ENCODE data around the gene EBLN2. TPM values are rescaled to one million over a fixed set of nuclear protein-coding genes. Genes with fewer than 3 reads are reported as not detected.

Gene EBLN2
- total RNA-seq, 1 donor, result 5.8 TPM

DNA sequence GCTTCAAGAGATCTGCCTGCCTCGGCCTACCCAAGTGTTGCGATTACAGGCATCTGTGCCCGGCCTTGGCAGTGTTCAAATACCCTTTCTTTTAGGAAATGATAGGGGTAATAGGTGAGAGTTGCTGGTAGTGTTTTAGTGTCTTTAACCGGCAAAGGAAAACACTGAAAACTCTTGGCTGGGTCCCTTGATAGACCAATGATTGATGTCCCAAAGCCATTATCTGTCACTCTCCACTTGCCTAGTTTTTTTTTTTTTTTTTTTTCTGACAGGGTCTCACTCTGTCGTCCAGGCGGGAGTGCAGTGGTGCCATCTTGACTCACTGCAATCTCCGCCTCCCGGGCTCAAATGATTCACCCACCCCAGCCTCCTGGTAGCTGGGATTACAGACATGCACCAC lies 19.7 kb downstream of the EBLN2 start:
- H3K4me3 ChIP-seq (ENCODE audit: low read depth, low read length), result no peak overlapping the region
- TF ChIP-seq, protein P1, sequence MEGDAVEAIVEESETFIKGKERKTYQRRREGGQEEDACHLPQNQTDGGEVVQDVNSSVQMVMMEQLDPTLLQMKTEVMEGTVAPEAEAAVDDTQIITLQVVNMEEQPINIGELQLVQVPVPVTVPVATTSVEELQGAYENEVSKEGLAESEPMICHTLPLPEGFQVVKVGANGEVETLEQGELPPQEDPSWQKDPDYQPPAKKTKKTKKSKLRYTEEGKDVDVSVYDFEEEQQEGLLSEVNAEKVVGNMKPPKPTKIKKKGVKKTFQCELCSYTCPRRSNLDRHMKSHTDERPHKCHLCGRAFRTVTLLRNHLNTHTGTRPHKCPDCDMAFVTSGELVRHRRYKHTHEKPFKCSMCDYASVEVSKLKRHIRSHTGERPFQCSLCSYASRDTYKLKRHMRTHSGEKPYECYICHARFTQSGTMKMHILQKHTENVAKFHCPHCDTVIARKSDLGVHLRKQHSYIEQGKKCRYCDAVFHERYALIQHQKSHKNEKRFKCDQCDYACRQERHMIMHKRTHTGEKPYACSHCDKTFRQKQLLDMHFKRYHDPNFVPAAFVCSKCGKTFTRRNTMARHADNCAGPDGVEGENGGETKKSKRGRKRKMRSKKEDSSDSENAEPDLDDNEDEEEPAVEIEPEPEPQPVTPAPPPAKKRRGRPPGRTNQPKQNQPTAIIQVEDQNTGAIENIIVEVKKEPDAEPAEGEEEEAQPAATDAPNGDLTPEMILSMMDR (IDR thresholded peaks at IDR 0.05; ENCODE audit: insufficient read depth, low read length), result no peak
- no peak for DNase-seq (ENCODE audit: low read depth)

DNA sequence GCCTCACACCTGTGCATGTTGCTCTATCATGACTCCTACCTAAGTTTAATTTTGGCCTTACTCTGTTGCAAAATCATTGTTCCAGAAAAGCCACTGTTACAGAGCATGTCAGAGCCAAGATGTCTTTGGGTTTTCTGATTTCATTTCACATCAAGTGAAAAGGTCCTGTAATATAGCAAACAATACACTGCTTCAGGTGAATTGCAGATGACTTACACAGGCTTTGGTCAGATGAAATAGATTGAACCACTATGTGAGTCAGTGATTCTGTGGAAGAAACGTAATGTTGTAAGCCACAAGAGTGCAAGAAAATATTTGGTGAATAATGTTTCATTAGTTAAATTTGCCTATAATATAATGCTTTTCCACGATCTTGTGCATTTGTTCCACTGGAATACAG lies 22.7 kb downstream of the EBLN2 start:
- no peak for DNase-seq (ENCODE audit: low read depth)
- no peak overlapping the region for H3K4me3 ChIP-seq (ENCODE audit: low read depth, low read length)
- TF ChIP-seq, protein P1 (IDR thresholded peaks at IDR 0.05; ENCODE audit: insufficient read depth, low read length), result no peak

DNA sequence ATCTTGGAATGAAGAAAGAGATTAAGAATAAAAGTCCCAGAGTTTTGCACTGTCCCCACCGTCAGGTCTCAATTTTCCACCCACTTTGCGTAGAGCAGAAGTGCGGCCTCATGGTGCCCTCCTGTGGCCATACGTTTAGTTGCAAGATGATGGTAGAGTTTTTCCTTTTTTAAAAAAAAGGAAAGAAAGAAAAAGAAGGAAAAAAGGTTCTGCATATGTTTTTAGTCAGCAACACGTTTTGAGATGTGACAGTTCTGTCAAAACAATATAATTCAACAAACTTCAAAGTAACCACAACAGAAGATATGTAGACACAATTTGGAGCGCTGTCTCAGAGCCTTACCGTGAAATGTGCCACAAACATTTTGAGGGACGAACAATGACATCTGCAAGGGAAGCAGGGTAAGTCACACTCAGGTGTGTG lies 24.6 kb downstream of the EBLN2 start:
- peak; percentile 65 for DNase-seq (ENCODE audit: low read depth)
- TF ChIP-seq, protein P1 (IDR thresholded peaks at IDR 0.05; ENCODE audit: insufficient read depth, low read length), result peak; percentile 68
- H3K4me3 ChIP-seq (ENCODE audit: low read depth, low read length), result no peak overlapping the region

DNA sequence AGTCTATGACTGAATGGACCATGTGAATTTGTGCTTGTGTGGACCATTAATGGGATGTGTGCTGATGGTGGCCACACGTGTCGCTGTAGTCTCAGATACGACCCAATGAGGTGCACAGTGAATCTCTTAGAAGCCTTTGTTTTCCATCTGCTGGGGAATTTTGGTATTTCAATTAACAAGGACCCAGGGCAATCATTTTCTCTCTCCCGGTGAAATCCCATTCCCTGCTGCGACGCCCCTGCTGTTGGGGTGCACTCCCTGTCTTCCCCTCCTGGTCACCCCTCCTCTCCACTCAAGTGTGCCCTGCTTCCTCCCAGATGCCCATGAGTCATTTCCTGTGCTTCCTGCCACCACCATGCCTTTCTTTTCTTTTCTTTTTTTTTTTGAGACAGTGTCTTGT lies 32.7 kb downstream of the EBLN2 start:
- TF ChIP-seq, protein P1 (IDR thresholded peaks at IDR 0.05; ENCODE audit: insufficient read depth, low read length), result no peak
- DNase-seq (ENCODE audit: low read depth), result no peak

DNA sequence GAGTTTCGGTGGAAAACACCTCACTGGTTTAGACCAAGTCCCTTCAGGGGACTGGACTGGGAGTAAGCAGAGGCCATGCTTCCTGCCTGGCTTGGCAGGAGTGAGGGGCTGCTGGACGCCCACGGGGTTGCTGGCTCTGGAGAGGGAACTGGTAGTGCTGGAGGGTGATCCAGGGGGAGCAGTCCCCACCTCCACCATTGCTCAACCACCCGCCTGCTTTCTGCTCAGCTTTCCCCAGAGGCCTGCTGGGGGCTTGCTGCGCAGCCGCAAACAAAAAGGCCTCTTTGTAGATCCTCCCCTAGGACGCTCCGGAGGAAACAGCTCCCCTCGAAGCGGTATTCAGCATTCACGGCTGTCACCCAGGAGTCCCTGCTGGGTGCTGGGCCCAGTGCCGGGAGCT lies 33.5 kb downstream of the EBLN2 start:
- H3K4me3 ChIP-seq (ENCODE audit: low read depth, low read length), result no peak overlapping the region
- no peak for DNase-seq (ENCODE audit: low read depth)
- TF ChIP-seq, protein P1 (IDR thresholded peaks at IDR 0.05; ENCODE audit: insufficient read depth, low read length), result no peak

More for the DNA sequence above, 32.7 kb downstream of the EBLN2 start:
- no peak overlapping the region for H3K4me3 ChIP-seq (ENCODE audit: low read depth, low read length)

DNA sequence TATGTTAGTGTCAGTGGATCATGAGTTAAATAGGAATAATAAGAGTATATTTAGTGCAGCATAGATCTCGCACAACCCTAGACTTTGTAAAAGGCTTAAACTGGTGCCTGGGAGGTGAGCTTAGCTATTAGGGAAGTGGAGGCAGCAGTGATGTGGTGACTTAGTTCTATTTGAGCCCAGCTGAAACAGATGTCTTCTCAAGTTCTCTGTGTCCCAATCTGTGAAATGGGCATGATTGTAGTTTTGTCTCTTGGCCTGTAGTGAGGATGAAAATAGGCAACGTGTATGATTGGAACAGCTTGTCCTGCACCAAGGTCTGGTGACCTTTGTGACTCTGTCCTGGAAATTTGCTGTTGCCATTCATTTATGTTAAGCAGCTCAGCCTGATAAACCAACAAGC lies 34.7 kb downstream of the EBLN2 start:
- H3K4me3 ChIP-seq (ENCODE audit: low read depth, low read length), result no peak overlapping the region
- TF ChIP-seq, protein P1 (IDR thresholded peaks at IDR 0.05; ENCODE audit: insufficient read depth, low read length), result no peak
- no peak for DNase-seq (ENCODE audit: low read depth)

DNA sequence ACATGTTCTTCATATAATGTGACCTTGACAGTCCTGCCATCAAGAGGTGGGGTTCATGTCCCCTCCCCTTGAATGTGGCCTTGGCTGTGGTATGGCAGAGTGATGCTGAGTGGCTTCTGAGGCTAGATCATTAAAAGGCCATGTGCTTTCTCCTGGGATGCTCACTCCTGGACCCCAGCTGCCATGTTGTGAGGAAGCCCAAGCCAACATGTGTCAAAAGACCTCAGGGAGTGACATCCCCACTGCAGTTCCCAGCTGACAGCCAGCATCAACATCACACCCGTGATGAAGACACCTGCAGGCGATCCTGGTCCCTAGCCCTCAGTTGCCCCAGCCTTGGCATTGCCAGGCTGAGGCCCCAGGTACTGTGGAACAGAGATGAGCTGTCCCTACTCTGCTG lies 36.6 kb downstream of the EBLN2 start:
- TF ChIP-seq, protein P1 (IDR thresholded peaks at IDR 0.05; ENCODE audit: insufficient read depth, low read length), result no peak
- no peak for DNase-seq (ENCODE audit: low read depth)
- H3K4me3 ChIP-seq (ENCODE audit: low read depth, low read length), result no peak overlapping the region

All from fibroblast of the aortic adventitia (primary cell).